Epithelial cell of proximal tubule (primary cell): ENCODE results near the gene KCNK18. TPM values are rescaled to one million over a fixed set of nuclear protein-coding genes. Genes with fewer than 3 reads are reported as not detected.
"Not testable (repeated sequence)": the region's sequence is repeated elsewhere in the genome, so short reads cannot be mapped to it uniquely, and the experiment has no call there.

Source experiments
- DNase-seq: peaks from one replicate; pipeline ENCODE4 v3.0.0-alpha.2; 2011; ENCODE audit warnings: low read depth
- H3K4me3 ChIP-seq: 2 replicates; pipeline ENCODE4 v1.5.1; 2011; ENCODE audit warnings: low read depth, mild to moderate bottlenecking, low read length
- CTCF ChIP-seq: conservative IDR thresholded peaks from 2 replicates; pipeline ENCODE4 v1.5.1; 2012; ENCODE audit warnings: low read depth, mild to moderate bottlenecking, low read length
- total RNA-seq: library from RNA; depleted of rRNA; stranded (reverse); fragments of >200 nt; gene quantifications from 2 replicates; pipeline ENCODE4 v1.2.3, GENCODE V29; 2015

The KCNK18 gene
- total RNA-seq, 1 donor from 2014 or later: not detected

- not testable (repeated sequence) for H3K4me3 ChIP-seq, DNase-seq
- peak; percentile 7 for TF ChIP-seq CTCF
Observed at GRCh38 chr10:117185817-117186216, 11.5 kb upstream of the KCNK18 start.

GRCh38 chr10:117186832-117187615 lies 10.3 kb upstream of the KCNK18 start:
- TF ChIP-seq CTCF: no peak
- no peak overlapping the region for H3K4me3 ChIP-seq

GRCh38 chr10:117188371-117188770 lies 8.9 kb upstream of the KCNK18 start:
- no peak overlapping the region for H3K4me3 ChIP-seq
- DNase-seq: no peak
- TF ChIP-seq CTCF: no peak

More at GRCh38 chr10:117186832-117187615, 10.3 kb upstream of the KCNK18 start:
- DNase-seq: peak; percentile 74

GRCh38 chr10:117189557-117189956 lies 7.7 kb upstream of the KCNK18 start:
- TF ChIP-seq CTCF: no peak
- no peak overlapping the region for H3K4me3 ChIP-seq
- DNase-seq: no peak

- no peak overlapping the region for H3K4me3 ChIP-seq
- no peak for TF ChIP-seq CTCF
- no peak for DNase-seq
Observed at GRCh38 chr10:117198088-117198487, 799 bp downstream of the KCNK18 start.

GRCh38 chr10:117201826-117202225 lies 4.5 kb downstream of the KCNK18 start:
- no peak for DNase-seq
- no peak for TF ChIP-seq CTCF

GRCh38 chr10:117204316-117204715 lies 7.0 kb downstream of the KCNK18 start:
- DNase-seq: no peak
- TF ChIP-seq CTCF: no peak
- H3K4me3 ChIP-seq: no peak overlapping the region

More at GRCh38 chr10:117201826-117202225, 4.5 kb downstream of the KCNK18 start:
- no peak overlapping the region for H3K4me3 ChIP-seq
